Amniotic stem cell (primary cell): ENCODE data around the gene PNKP.

Experiments
- DNase-seq: peaks from one replicate; lab custom pipeline; 2025; lab: John Stamatoyannopoulos, UW

Gene PNKP

DNA sequence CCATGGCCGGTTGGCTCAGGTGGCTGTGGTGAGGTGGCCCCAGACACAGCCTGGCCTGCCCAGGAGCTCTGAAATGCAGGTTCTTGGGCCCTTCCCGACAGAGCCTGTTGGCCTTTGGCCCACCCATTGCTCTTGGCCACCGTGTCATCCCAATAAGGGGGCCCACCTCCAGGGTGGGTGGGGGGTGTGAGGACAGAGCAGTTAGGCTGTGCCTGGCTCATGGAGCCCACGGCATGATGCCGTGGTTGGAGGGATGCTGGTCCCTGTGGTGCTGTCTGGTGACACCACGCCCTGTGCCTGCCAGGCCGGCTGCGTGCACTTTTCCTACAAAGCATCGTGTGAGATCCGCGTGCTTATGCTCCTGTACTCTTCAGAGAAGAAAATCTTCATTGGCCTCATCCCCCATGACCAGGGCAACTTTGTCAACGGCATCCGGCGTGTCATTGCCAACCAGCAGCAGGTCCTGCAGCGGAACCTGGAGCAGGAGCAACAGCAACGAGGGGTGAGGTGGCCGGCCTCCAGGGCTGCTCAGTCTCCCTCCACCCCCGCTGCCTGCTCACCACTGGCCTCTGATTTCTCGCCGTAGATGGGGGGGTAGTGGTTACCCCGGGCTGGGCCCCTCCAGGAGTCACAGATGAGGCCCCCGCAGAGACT lies 7.6 kb downstream of the PNKP start:
- no peak for DNase-seq

DNA sequence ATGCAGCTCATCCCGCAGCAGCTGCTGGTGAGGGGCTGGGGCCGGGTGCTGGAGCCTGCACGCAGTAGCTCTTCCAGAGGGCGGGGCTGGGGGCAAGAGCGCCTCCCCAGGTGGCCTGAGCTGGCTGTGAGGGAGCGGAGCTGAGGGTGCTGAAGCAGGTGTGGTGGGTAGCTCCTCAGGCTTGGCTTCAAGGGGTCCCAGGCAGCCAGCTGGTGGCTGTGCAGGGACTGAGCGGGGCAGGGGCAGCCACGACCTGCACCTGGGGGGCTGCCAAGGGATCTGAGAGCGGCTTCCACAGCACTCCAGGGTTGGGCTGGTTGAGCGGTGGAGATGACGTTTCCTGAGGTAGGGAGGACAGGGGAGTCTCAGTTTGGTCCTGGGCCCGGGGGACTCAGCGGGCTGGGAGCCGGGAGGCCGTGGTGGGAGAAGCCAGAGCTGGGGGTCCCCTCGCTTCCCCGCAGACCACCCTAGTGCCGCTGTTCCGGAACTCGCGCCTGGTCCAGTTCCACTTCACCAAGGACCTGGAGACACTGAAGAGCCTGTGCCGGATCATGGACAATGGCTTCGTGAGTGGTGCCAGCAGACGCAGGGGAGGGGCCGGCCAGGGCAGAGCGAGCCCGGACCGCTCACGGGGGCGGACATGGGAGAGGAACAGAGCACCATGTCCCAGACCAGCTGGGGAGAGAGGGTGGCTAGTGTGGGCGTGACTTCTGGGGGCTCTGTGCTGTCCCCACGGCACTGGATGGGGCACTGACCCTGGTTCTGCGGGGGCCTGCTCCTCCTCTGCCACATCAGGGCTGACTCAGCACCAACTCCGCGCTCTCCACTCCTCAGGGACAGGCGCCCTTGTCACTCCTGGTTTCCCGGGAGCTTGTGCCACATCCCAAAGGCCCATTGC lies 9.0 kb downstream of the PNKP start:
- DNase-seq: no peak

DNA sequence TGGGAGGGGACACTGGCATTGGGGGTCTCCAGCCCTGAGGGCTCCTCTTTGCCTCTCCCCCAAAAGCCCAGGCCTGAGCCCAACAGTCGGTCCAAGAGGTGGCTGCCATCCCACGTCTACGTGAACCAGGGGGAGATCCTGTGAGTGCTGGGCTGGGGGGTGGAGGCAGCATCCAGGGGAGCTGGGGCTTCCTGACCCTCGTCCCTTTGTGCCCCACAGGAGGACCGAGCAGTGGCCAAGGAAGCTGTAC lies 9.6 kb downstream of the PNKP start:
- DNase-seq: no peak

DNA sequence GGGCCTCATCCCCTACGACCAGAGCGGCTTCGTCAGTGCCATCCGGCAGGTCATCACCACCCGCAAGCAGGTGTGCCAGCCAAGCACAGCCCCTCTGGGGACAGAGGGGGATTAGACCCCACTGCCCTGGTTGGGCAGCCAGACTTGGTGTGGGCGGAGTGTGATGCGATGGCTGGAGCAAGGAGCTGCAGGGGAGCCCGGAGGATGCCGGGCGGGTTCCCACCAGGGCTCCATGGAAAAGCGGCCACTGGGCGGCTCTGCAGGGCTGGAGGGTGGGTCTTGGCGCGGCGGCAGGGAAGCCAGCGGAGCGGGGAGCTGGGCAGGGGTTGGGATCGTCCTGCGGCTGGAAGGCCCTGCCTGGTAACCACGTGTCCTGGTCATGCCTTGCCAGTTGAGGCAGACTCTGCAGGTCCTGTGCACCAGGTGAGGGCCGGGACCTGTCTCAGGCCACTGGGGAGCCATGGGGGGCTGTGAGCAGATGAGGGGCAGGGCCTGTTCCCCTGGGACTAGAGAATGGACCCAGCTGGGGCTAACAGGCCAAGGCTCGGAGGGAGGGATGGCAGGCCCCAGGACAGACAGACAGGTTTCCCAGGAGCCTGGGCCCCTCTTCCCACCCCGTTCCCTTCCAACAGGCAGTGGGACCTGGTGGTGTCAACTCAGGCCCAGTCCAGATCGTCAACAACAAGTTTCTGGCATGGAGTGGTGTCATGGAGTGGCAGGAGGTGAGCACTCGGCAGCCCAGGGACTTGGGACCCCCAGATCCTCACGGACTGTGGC lies 10.1 kb downstream of the PNKP start:
- no peak for DNase-seq

DNA sequence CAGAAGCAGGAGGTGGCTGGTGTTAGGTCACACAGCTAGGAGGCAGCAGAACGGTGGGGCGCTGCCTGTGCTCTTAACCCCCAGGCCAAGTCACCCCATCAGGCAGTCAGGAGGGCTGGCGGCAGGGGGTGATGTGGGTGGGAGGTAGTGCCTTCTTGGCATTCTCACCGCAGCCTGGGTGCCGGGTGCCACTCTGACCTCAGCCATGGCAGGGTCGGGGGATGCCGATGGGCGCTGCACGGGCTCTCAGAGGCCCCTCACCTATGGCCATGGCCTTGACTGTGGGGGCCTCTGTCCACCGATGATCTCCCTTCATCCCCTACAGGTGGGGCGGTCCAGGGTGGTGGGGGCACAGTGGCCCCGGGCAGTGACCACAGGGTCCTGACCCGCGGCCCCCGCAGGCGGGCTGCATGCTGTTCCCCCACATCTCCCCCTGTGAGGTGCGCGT lies 10.8 kb downstream of the PNKP start:
- DNase-seq: no peak

DNA sequence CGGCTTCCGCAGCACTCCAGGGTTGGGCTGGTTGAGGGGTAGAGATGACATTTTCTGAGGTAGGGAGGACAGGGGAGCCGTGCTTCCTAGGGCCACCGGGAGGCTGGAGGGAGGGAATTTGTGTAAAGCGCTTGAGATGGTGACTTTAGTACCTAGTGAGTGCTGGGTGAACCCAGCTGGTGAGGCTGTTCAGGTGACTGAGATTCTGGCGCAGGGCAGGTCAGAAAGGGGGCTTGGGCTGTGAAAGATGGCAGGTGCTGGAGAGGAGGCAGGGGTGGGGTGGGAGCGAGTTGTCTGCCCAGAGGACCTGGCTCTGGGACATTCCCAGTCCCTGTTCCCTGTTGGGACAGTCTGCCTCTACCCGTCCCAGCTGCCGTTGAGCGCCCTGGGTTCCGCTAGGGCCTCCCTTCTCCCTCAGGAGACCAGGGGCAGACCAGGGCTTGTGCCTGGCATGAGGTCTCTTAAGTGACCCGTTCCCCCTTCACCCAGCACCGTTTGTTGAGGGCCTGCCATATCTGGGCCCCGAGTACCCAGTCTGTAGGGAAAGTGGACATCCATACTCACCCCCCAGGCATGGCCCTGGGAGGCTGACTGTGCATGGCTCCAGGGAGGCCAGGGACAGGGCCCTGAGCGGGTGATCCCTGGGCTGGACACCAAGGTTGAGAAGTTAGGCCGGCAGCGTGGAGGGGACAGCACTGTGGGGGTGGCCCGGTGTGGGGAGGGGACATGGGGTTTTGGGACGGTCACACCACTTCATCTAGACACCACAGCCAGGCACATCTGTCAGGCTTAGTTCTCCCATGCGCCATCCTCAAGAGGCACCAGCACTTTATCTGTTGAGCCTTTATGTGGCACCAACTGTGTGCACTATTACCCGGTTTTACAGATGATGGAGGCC lies 11.5 kb downstream of the PNKP start:
- no peak for DNase-seq

DNA sequence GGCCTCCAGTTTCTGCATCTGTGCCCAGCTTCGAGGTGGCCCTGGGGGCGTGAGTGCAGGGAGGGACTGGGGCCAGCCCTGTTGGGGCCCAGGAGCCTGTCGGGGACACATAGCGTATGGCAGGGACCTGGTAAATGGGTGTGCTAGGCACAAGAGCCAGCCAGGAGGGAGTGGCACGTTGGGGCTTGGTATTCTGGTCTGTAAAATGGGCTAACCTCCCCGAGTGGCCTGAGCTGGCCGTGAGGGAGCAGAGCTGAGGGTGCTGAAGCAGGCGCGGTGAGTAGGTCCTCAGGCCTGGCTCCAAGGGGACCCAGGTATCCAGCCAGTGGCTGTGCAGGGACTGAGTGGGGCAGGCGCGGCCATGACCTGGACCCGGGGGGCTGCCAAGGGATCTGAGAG lies 12.1 kb downstream of the PNKP start:
- DNase-seq: no peak

DNA sequence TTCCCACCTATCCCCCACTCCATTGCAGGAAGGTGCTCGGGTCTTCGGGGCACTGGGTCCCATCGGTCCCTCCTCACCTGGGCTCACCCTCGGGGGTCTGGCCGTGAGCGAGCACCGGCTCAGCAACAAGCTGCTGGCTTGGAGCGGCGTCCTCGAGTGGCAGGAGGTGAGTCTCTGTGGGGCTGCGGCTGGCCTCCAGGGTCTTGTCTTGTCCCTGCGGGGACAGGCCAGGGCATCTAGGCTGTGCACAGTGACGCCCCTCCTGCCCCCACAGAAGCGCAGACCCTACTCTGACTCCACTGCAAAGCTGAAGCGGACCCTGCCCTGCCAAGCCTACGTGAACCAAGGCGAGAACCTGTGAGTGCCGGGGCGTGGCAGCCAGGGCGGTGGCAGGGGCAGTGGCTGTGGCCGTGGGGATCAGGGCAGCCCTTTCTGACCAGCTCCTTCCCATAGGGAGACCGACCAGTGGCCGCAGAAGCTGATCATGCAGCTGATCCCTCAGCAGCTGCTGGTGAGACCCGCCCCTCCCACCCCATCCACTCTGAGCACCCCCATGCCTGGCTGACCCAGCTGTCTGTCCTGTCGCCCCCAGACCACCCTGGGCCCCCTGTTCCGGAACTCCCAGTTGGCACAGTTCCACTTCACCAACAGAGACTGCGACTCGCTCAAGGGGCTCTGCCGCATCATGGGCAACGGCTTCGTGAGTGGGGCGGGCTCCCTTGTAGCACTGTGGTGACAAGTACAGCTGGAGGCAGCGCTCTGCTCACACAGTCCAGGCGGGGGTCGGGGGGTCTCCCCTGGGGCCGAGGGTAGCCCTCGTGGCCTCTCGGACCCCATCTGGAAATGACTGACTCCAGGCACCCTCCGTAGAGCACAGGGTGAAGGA lies 12.8 kb downstream of the PNKP start:
- DNase-seq: no peak

DNA sequence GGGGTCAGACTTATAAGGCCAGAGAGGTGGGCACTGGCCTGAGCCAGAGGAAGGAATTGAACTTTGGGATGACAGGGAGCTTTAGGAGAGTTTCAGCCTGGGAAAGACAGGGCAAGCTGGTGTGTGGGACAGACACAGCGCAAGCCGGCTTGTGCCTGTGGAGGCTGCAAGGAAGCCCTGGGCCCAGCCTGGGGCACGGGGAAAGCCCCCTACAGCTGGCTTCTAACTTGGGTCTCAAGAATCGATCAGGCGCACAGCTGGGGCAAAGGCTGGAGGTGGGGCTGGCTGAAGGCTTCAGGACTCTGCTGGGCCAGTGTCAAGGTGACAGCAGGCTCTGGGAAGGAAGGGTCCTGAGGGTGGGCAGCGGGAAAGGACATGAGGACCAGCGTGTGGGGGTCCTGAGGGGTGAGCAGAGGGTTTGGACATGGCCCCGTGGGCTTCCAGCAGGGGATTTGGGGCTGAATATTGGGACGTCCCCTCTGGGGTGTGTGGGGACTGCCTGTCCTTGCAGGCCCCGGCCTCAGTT lies 13.5 kb downstream of the PNKP start:
- DNase-seq: no peak

DNA sequence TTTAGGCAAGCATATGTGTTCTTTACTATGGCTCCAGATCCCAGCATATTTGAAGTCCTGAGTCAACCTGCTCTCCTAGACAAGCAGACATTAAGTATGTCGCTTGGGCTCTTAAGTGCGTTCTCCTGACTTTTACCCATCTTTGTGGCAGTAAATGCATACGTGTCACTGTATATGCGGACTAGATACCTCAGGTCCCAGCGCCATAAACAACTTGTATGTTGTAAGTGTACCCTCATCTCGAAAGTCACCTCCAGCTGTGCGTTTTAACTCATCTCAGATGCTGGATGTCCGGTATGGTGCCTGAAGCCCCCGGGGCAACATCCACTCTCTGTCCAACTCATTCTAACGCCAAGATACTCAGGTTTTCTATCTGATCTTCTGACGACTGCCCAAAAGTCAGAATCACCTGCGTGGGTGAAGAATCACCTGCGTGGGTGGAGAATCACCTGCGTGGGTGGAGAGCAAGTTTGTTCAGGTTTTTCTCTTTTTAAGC lies 14.7 kb downstream of the PNKP start:
- DNase-seq: no peak

DNA sequence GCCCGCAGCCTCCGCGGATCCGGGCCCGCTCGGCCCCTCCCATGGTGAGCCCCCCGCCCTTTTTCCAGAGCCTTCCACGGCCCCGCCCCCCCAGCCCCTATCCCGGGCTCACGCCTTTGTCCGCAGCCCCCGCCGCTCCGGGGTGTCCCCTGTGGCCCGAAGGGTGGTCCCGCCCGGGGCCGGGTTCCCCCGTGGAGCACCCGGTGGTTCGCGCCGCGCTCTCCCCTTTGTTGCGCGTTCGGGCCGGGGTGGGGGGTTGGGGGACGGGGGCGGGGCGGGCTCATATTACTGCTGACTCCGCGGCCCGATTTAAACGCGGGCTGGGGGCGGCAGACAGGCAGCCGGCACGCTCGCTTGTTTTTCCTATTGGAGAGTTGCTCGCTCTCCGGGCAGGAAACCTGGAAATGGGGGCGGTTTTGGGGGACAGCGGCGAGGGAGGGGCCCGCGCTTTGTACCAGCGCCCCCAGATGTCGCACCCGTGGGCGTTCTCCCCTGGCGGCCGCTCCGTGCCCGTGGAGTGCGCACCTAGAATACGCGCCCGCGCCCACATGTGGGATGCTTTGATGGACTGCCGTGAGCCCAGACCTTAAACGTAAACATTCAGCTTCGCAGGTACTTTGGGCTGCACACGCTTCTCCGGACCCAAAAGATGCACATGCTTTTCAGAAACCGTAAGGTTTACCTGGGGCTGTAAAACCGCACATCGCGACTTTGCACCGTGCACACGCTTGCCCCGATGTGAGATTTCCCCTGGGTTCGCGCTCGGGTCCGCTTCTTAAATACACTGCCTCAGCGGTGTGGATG lies 15.7 kb downstream of the PNKP start:
- no peak for DNase-seq

DNA sequence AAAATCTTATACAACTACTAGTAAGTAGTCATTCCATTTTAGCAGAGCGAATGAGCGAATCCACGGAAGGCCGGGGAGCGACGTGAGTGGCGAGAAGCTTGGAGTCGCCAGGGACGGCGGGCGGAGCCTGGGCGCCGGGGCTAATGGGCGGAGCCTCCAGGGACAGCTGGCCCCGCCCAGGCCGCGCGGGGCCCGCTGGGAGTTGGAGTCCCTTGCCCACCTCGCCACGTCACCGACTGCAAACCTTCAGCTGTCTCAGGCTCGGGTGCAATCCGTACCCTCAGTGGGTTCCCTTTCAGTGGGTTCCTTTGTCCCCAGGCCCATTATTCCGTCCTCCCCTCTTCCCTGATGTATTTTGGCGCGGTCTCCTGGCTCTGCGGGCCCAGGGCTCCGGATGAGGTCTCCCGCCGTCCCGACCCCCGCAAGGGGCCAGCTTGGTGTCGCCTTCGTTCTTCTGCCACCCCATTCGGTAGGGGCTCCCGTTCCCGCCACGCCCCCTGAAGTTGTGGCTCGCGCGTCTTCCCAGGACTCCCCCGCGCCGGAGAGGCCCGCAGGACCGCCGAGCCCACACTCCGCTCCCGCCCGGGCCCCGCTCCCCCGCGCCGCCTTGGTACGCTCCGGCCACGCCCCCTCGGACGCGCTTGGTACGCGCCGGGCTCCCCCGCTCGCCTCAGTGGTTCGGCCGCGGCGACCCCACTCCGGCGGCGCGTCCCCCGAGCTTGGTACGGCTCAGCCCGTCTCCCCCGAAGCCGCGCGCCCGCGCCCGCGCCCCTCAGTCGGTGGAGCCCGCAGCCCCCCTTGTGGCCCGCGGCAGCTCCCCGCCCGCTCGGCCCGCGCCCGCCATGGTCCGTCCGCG lies 16.7 kb downstream of the PNKP start, which contains the start of gene PTOV1:
Gene PTOV1, plus strand, starts transcription at position 673 of the 856 bp plus-strand sequence.
- peak; percentile 85 for DNase-seq

DNA sequence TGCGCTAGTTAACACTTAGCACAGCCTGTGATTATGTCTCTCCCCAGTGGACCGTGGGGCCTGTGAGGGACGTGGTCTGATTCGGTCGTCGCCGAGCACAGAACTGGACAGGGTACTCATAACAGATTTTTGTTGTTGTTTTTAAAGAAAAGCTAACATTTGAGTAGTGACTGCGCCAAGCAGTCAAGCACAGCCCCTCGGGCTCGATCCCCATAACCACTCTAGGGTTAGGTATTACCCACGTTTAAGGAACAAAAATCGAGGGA lies 17.2 kb downstream of the PNKP start:
- DNase-seq: no peak

DNA sequence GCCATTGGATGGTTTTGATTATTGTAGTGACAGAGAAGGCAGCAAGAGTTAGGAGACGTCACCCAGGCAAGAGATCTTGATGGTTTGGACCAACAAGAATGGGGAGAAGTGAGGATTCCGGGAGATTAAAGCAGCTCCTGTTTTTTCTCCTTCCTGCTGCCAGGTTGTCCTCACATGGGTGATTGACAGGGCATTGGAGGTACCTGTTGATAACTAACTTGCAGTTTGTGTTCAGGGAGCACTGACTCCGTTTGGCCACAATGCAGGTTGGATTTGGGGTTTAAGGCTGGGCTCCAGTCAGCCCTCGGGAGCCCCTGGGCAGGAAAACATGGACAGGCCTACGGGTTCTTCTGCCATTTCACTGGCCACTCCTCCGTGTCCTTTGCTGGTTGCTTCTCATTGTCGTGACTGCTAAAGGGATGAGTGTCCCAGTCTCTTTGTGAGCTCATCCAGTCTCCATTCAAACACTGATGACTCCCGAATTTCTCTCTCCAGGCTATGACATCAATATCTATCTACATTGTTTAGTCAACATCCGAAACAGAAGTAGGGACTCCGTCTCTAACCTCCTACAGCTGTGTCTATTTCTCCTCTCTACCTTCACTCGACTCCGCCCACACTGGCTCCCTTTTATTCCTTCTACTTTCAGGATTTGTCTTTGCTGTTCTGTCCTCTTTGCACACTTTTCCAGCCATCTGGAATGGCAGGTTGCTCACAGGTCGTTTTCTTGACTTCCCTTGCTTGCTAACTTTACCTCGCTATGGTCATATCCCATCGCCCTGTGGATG lies 17.7 kb downstream of the PNKP start:
- no peak for DNase-seq

DNA sequence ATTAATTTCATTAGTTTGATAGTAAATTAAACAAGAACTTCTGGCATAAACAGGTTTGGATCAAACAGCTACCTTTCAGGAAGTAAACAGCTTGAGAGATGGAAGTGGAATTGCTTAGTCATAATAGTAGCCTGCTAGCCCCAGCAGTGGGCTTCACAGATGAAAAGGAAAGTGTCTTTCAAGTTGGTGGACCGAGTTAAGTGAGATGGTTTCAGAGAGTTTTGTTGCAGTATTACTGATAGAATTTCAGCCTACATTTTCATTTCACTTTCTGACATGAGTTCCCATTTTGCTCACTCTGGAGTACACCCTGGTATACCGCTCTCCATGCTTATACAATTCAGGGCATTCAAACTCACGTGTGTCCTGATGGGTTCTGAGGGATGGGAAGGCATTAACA lies 18.4 kb downstream of the PNKP start:
- no peak for DNase-seq

DNA sequence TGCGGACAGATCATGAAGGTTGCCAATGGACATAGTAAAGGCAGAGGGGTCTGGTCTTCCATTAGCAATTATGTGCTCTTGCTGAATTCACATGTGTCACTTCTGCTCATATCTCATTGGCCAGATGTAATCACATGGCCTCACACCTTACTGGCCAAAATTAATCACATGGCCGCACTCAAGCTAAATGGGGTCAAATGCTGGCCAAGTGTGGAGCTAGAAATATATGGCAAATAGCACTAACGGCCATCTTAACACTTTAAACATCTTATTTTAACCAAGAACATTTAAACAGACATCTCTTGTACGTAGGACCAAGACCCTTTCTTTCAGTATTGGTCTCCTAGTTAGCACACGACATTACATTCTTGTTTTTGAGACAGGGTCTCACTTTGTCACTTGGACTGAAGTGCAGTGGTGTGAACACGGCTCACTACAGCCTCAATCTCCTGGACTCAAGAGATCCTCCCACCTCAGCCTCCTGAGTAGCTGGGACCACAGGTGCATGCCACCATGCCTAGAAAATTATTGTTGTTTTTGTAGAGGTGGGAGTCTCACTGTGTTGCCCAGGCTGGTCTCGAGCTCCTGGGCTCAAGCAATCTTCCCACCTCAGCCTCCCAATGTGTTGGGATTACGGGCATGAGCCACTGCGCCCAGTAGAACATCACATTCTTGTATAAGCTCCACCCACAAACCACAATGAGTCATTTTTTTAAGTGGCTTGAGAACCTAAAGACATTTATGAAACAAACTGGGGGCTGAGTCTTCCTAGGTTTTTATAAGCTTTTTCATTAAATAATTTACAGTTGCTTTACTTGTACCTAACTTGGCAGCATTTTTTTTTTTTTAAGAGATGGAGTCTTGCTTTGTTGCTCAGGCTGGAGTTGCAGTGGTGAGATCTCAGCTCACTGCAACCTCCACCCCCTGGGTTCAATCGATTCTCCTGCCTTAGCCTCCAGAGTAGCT lies 19.4 kb downstream of the PNKP start:
- DNase-seq: peak; percentile 17

DNA sequence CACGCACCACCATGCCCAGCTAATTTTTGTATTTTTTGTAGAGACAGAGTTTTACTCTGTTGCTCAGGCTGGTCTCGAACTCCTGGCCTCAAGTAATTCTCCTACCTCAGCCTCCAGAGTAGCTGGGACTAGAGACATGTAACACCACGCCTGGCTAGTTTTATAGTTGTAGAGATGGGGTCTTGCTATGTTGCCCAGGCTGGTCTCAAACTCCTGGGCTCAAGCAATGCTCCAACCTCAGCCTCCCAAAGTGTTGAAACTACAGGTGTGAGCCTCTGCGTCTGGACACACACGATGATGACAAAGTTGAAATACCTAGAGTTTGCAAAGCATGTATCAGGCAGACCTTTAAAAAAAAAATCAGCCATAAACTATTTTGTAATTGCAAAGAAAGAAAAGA lies 21.0 kb downstream of the PNKP start:
- no peak for DNase-seq
